GM21529 (cell line): ENCODE results near the gene LRRC8E.
"Not testable (repeated sequence)": the region's sequence is repeated elsewhere in the genome, so short reads cannot be mapped to it uniquely, and the experiment has no call there.

Experiments used
- ATAC-seq: cut with Tn5 transposase; IDR thresholded peaks from one replicate; pipeline ENCODE4 v1.9.1; 2021; ENCODE audit not compliant: unreplicated experiment

The LRRC8E gene

DNA sequence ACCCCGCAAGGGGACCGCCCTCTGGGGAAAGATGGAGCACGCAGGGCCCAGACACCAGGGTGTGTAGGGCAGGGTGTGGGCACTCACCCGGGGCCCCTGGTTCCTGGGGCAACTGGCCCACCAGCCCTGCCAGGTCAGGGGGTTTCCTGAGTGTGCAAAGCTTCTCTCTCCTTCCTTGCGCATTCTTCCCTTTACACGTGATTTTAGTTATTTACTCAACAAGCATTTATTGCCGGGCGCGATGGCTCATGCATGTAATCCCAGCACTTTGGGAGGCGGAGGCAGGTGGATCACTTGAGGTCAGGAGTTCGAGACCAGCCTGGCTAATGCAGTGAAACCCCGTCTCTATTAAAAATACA, 34.6 kb upstream of the LRRC8E start:
- no peak for ATAC-seq

- no peak for ATAC-seq
Observed at GRCh38 chr19:7855426-7856108, 32.7 kb upstream of the LRRC8E start.

DNA sequence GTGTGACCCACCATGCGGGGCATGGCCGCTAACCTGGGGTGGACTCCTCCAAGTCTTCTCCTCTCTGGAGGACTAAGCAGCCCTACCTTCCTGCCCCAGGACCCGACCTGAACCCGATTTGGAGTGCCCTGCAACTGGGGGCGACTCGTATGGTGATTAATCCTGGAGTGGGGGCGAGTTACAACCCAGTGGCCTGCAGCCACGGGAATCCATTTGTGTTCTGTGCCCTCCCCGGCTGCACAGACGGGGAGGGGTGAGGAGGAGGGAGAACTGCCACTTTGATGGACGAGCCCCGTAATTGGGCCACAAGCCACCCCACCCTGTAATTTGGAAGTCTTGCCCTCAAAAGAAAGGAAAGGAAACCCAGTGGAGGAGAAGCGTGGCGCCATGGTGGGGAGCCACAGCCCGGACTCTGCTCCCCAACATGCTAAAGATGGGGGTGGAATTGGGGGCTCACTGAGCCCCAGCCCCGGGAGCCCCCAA, 32.2 kb upstream of the LRRC8E start:
- ATAC-seq: no peak

- no peak for ATAC-seq
Observed at GRCh38 chr19:7856679-7857663, 31.3 kb upstream of the LRRC8E start.

DNA sequence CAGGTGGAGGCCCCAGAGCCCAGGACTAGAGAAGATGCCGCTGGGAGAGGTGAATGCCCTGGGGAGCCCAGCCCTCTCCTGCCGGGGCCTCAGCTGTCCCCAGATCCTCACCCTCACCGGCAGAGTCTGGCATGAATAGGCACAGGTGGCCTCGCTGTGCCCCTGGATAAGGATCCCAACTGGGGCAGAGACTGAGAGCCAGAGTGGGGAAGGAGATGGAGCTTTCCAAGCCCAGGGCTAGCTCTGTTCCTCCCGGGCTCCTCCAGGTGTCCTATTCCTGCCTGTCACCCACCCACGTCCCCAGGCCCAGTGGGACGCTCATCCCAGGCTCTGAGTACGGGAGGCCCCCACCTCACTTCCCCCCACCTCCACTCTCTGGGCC, 30.6 kb upstream of the LRRC8E start:
- no peak for ATAC-seq

- ATAC-seq: no peak
Observed at GRCh38 chr19:7858109-7858770, 30.1 kb upstream of the LRRC8E start.

DNA sequence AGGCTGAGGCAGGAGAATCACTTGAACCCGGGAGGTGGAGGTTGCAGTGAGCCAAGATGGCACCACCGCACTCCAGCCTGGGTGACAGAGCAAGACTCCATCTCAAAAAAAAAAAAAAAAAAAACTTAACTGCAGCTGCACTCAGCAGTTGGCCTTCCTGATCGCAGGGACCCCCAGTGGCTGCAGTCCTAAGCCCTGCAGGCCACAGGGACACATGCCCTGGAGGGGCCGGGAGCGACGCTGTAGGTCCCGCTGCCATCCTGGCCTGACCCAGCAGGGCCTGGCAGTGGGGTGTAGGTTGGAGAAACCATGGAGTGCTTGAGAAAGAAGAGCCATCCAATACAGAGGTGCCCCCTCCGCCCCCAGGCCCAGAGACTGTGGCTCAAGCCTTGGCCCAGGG, 29.2 kb upstream of the LRRC8E start:
- ATAC-seq: not testable (repeated sequence)

- no peak for ATAC-seq
Observed at GRCh38 chr19:7859831-7860713, 28.2 kb upstream of the LRRC8E start.

GRCh38 chr19:7860714-7861618, 27.3 kb upstream of the LRRC8E start:
- no peak for ATAC-seq

GRCh38 chr19:7861619-7862412, 26.5 kb upstream of the LRRC8E start:
- no peak for ATAC-seq

DNA sequence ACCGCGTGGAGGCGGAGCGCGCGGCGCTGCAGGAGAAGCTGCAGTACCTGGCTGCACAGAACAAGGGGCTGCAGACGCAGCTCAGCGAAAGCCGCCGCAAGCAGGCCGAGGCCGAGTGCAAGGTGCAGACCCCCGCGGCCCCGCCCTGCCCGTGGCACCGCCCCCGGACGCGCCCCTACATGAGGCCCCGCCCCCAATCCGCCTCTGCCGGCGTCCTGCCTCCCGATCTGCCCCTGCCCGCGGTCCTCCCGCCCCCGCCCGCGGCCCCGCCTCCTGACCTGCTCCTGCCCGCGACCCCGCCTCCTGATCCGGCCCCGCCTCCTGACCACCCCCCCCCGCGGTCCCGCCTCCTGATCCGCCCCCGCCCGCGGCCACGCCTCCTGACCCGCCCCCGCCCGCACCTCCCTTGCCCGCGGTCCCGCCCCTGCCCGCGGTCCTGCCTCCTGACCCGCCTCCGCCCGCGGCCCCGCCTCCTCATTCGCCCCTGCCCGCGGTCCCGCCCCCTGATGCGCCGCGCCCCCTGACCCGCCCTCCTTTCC, 25.8 kb upstream of the LRRC8E start:
- no peak for ATAC-seq

DNA sequence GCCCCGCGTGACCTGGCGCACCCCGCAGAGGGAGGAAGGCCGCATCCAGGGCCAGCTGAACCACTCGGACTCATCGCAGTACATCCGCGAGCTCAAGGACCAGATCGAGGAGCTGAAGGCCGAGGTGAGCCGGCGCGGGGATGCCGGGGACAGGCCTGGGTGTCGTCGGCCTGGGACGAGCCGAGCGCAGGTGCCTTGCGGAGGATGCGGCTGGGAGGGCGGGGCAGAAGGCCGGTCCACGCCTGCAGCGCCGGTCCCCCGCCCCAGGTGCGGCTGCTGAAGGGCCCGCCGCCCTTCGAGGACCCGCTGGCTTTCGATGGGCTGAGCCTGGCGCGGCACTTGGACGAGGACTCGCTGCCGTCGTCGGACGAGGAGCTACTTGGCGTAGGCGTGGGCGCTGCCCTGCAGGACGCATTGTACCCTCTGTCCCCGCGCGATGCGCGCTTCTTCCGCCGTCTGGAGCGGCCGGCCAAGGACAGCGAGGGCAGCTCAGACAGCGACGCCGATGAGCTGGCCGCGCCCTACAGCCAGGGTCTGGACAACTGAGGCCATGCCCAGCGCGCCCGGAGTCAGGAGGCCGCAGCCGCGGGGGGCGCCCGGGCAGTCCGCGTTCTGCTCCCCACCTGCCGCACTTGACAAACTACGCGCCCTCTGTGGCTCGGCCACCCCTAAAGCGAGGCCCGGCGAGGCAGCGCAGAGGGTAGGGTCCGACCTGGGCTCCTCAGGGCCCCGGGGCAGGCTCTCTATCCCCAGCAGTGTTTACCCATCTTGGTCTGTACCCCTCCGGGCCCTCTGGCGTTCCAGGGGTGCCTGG, 24.9 kb upstream of the LRRC8E start:
- no peak for ATAC-seq

GRCh38 chr19:7863971-7864689, 24.2 kb upstream of the LRRC8E start:
- no peak for ATAC-seq

- no peak for ATAC-seq
Observed at GRCh38 chr19:7864690-7865074, 23.6 kb upstream of the LRRC8E start.

- ATAC-seq: no peak
Observed at GRCh38 chr19:7865262-7865911, 22.9 kb upstream of the LRRC8E start.

DNA sequence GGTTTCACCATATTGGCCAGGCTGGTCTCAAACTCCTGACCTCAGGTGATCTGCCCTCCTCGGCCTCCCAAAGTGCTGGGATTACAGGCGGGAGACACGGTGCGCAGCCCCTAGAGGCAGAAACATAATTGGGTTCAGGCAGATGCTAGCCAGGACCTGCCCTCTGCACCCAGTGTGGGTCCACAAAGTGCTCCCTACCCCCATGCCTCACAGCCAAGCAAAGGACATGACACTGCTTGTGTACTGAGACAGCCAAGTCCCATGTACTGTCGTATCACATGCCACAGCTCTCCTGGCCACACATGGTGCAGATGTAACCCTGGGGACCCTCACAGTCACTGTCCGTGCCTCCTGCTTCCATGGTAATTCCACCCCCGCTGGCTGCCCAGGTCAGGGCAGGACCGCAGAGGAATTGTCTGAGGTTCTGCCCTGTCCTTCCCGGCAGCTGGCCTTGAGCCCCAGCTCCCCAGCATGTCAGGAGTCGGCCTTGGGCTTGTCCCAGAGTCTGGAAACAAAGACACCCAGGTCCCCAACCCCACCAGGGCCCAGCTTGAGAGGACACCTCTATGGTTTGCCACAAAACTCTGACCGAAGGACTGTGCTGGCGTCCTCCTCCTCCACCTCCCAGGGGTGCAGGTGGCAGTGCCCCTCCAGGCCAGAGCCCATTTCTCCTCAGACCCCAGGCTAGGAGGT, 21.8 kb upstream of the LRRC8E start:
- no peak for ATAC-seq
